ENCODE measurements around the gene PACRG. TPM values are rescaled to one million over a fixed set of nuclear protein-coding genes. Genes with fewer than 3 reads are reported as not detected.

The PACRG gene
- total and polyA plus RNA-seq, 2 of the 8 experiments (the other 6 are each of a cell fraction or from before 2014, with no cell fraction given): 0.44 to 0.54 TPM

GRCh38 chr6:162971356-162971755 lies 243.6 kb downstream of the PACRG start:
- Histone ChIP-seq H3K27ac (ENCODE audit: low read depth, low read length) (no peak overlapping the region), H2BK12ac (ENCODE audit: low read depth, low read length) (no peak overlapping the region), H4K20me1 (replicated peaks in 1 of 2; ENCODE audit: control insufficient read depth in 1 of 2, insufficient read depth in 2 of 2, low read length in 2 of 2) (no peaks in the 10 kb centered on the region), H3K18ac (ENCODE audit: extremely low read depth, low read length) (no peak overlapping the region), H3K36me3 (ENCODE audit: control insufficient read depth in 2 of 4, insufficient read depth in 4 of 4, low read length in 3 of 4) (no peaks in the 10 kb centered on the region), H3K4me2 (ENCODE audit: insufficient read depth in 1 of 2, low read depth in 2 of 2, low read length in 2 of 2) (no peak overlapping the region), H2AK5ac (ENCODE audit: low read depth, low read length) (no peak overlapping the region), H3K56ac (replicated peaks; ENCODE audit: insufficient read length, low read depth, low read length) (no peak overlapping the region), H2AFZ (ENCODE audit: low read length) (no peak overlapping the region), H3K4me1 (replicated peaks in 1 of 4; ENCODE audit: control insufficient read depth in 3 of 4, insufficient read depth in 4 of 4, low read length in 3 of 4) (no peaks in the 10 kb centered on the region), H3K23ac (ENCODE audit: insufficient read length) (no peak overlapping the region), H3K9me3 (ENCODE audit: insufficient read depth in 2 of 2, low read depth in 1 of 2, low read length in 1 of 2) (no peaks in the 10 kb centered on the region), H3K27me3 (replicated peaks in 1 of 4; ENCODE audit: control insufficient read depth in 3 of 4, extremely low read depth in 1 of 4, insufficient read depth in 3 of 4, low read length in 3 of 4) (no peaks in the 10 kb centered on the region), H2BK15ac (ENCODE audit: low read length) (no peak overlapping the region), H3K79me2 (ENCODE audit: control insufficient read depth in 1 of 2, insufficient read depth in 2 of 2, low read length in 2 of 2) (no peaks in the 10 kb centered on the region), H3K14ac (ENCODE audit: insufficient read length) (no peak overlapping the region), H4K5ac (ENCODE audit: insufficient read length, low read depth, low read length) (no peak overlapping the region), H2BK5ac (ENCODE audit: low read depth, low read length) (no peak overlapping the region), H3K4me3 (ENCODE audit: extremely low read depth in 1 of 4, insufficient read depth in 2 of 4, low read depth in 3 of 4, low read length in 4 of 4) (no peak overlapping the region), H3K79me1 (ENCODE audit: low read depth, low read length) (no peaks in the 10 kb centered on the region), H3K9ac (replicated peaks in 1 of 4; ENCODE audit: extremely low read depth in 1 of 4, low read depth in 3 of 4, low read length in 3 of 4) (no peak overlapping the region), H4K91ac (replicated peaks; ENCODE audit: insufficient read length, low read length) (no peak overlapping the region), H3K23me2 (ENCODE audit: low read depth, low read length) (no peaks in the 10 kb centered on the region), H2BK20ac (ENCODE audit: low read length) (no peak overlapping the region), H2BK120ac (replicated peaks; ENCODE audit: low read depth, low read length) (no peak overlapping the region), H4K8ac (ENCODE audit: extremely low read depth, insufficient read depth, low read length) (no peak overlapping the region; the same call in 1 of the 2 replicates), H3K4ac (replicated peaks; ENCODE audit: insufficient read length, low read depth, low read length) (no peak overlapping the region)
- no peak for DNase-seq (ENCODE audit: low read depth in 1 of 2, low spot score in 2 of 2)
- CTCF ChIA-PET (ENCODE audit: partially characterized antibody): no interaction called here
- POLR2A ChIA-PET (ENCODE audit: partially characterized antibody): no interaction called here
- no peak for TF ChIP-seq ASH2L (IDR thresholded peaks at IDR 0.05; ENCODE audit: low read length)
- no peak for TF ChIP-seq TBP (IDR thresholded peaks at IDR 0.05; ENCODE audit: low read depth, low read length)
- no peak for TF ChIP-seq POLR2A (IDR thresholded peaks at IDR 0.05; ENCODE audit: control extremely low read depth in 1 of 2, low read depth in 2 of 2, low read length in 2 of 2)
- no peak for TF ChIP-seq EP300 (IDR thresholded peaks at IDR 0.05; ENCODE audit: borderline replicate concordance in 1 of 2, low read depth in 2 of 2, low read length in 2 of 2)
- no peak for TF ChIP-seq CBX8 (IDR thresholded peaks at IDR 0.05; ENCODE audit: borderline replicate concordance, low read depth, low read length)
- no peak for TF ChIP-seq KDM1A (IDR thresholded peaks at IDR 0.05; ENCODE audit: borderline replicate concordance, low read length)
- TF ChIP-seq NRF1 (IDR thresholded peaks at IDR 0.05; ENCODE audit: low read depth, low read length): no peak
- TF ChIP-seq HDAC2 (IDR thresholded peaks at IDR 0.05; ENCODE audit: borderline replicate concordance in 1 of 2, low read depth in 2 of 2, low read length in 2 of 2): no peak
- TF ChIP-seq SRF (IDR thresholded peaks at IDR 0.05; ENCODE audit: low read depth, low read length): no peak
- no peak for TF ChIP-seq MAX (IDR thresholded peaks at IDR 0.05)
- no peak for TF ChIP-seq CHD2 (IDR thresholded peaks at IDR 0.05; ENCODE audit: low read length)
- no peak for TF ChIP-seq YY1 (IDR thresholded peaks at IDR 0.05; ENCODE audit: low read depth, low read length)
- no peak for TF ChIP-seq SP4 (IDR thresholded peaks at IDR 0.05; ENCODE audit: low read length)
- no peak for TF ChIP-seq NANOG (IDR thresholded peaks at IDR 0.05; ENCODE audit: insufficient read depth, low read depth, low read length, poor library complexity, severe bottlenecking)
- no peak for TF ChIP-seq JUND (IDR thresholded peaks at IDR 0.05; ENCODE audit: low read length)
- TF ChIP-seq CHD1 (IDR thresholded peaks at IDR 0.05; ENCODE audit: low read depth, low read length): no peak
- FAIRE-seq: no peak
- 93% methylated on average over 7 of the region's 7 CpGs; no CpG with 5 or more reads in 1 of the 2 experiments for WGBS, 2 experiments (ENCODE audit: extremely low coverage in 1 of 2, insufficient coverage in 1 of 2, insufficient read length in 1 of 2, insufficient replicate concordance in 2 of 2, low coverage in 1 of 2, low lambda C conversion rate in 2 of 2, missing lambda C conversion rate in 1 of 2)
